GM18502 (cell line): ENCODE results near the gene SORCS2.

Experiments
- ATAC-seq: cut with Tn5 transposase; IDR thresholded peaks from one replicate; pipeline ENCODE4 v1.9.1; 2021; ENCODE audit warnings: mild to moderate bottlenecking; ENCODE audit not compliant: unreplicated experiment, poor library complexity

SORCS2 gene

GRCh38 chr4:7418131-7418943 is 226.0 kb downstream of the SORCS2 start:
- ATAC-seq, result no peak

DNA sequence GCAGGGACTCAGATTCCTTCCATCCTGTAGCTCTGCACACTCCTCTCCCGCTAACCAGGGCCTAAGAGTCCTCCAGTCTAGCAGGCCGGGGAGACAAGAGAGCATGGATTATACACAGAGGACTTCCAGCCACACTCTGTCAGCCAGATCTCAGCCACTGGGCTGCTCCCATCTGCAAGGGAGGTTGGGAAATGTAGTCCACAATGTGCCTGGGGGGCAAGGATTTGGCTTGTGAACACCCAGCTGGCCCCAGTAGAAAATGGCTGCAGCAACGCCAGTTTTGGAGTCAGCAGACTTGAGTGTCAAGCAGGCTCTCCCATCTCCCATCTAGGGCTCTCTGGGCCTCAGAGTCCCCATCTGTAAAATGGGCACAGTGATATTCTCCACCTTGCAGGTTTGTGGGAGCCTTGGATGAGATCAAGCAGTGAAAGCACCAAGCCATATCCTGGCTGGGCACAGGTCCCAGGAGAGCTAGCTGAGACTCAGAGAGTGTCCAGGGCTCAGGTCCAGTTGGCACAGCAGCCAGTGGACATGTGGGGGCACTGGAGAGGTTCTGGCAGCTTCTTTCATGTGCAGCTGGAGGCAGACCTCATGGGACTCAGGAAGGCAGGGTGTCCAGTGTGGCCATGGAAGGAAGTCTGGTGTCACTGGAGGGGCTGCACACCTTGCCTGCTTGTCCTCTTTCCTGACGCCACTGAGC is 227.8 kb downstream of the SORCS2 start:
- ATAC-seq, result no peak

GRCh38 chr4:7420661-7421040 is 228.3 kb downstream of the SORCS2 start:
- ATAC-seq, result no peak

GRCh38 chr4:7421356-7422150 is 229.2 kb downstream of the SORCS2 start:
- ATAC-seq, result no peak

GRCh38 chr4:7422151-7422897 is 230.0 kb downstream of the SORCS2 start:
- no peak for ATAC-seq

GRCh38 chr4:7422898-7423180 is 230.5 kb downstream of the SORCS2 start:
- no peak for ATAC-seq

GRCh38 chr4:7423391-7423790 is 231.1 kb downstream of the SORCS2 start:
- no peak for ATAC-seq

- ATAC-seq, result no peak
Measured at GRCh38 chr4:7423801-7424552, 231.6 kb downstream of the SORCS2 start.

DNA sequence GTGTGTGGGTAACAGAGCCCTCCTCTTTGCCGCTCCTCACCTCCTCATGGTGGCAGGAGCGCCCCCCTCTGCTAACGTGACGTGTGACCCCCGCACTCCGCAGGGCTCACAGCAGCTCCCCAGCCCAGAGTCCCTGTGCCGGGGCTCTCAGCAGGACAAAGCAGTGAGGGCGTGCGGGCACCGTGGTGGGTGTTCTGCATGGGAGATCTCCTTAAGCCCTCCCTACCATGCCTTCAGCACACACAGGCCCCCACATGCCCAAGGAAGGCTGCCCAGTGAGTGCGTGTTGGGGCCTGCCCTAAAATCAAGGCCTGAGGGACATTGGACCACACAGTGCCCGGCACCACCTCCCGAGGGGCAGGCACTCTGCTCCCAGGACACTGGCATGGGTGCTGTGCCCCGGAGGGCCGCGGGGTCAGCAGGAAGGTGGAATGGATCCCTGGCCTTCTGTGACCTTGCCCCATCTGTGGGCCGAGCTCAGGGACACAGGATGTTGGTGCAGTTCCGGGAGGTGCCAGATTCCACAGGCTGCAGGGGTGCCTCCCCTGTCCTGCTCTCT is 232.3 kb downstream of the SORCS2 start:
- no peak for ATAC-seq

- no peak for ATAC-seq
Measured at GRCh38 chr4:7425124-7425523, 232.8 kb downstream of the SORCS2 start.

GRCh38 chr4:7425591-7426468 is 233.5 kb downstream of the SORCS2 start:
- ATAC-seq, result no peak

- no peak for ATAC-seq
Measured at GRCh38 chr4:7426525-7427171, 234.3 kb downstream of the SORCS2 start.

DNA sequence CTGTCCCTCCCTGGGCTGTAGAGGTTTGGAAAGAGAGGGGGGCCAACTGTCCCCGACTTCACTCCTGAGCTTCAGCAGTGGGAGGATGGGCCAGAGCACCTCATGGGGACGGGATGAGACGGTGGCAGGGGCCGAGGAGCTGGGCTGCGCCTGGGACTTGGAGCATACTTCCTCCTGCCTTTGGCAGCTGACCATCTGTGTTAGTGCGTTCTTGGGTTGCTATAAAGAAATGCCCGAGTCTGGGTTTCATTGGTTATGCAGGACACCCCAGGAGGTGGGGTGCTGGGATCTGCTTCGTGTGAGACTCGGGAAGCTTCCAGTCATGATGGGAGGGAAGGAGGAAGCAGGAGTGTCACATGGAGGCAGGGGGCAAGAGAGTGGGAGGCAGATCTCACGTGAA is 235.0 kb downstream of the SORCS2 start:
- ATAC-seq, result no peak

DNA sequence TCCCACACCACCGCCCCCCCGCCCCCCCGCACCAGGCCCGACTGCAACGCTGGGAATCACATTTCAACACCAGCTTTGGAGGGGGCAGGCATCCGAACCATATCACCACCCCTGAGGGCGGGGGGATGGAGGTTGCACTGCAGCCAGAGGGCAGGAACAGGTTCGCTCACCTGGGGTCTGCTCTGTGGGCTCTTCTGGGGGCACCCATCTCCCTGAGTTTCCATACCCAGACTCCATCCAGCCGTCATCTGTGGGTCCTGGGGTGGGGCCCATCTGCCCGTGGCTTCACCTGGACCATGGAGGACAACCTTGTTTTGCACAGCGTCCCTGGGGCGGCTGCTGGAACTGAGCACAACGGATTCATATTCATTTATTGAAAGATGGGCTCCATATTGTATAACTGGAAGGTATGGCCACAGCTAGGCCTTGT is 235.5 kb downstream of the SORCS2 start:
- ATAC-seq, result no peak

GRCh38 chr4:7428261-7429068 is 236.1 kb downstream of the SORCS2 start:
- ATAC-seq, result no peak

DNA sequence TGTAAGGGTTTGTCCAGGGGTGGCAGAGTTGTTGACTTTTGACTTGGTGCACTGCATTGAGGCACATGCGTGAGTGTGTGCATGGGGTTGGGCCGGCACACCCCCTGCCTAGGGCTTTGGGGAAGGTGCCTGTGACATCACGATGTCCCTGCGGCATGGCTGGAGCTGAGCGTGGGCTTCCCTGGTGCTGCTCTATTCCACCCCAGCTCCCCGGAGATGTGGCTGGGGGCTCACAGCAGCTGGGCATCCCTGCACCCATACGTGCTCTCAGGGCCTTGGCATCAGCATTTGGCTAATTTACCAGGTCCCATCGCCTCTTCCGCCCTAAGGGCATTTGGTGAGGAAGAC is 236.7 kb downstream of the SORCS2 start:
- no peak for ATAC-seq

GRCh38 chr4:7429601-7430078 is 237.3 kb downstream of the SORCS2 start:
- no peak for ATAC-seq
